GM12878 (cell line): ENCODE results near the gene OXA1L. TPM values are rescaled to one million over a fixed set of nuclear protein-coding genes. Genes with fewer than 3 reads are reported as not detected.

ENCODE experiments used
- ASH2L ChIP-seq: fragments of 300-600, 200-600 bp; sonication (generic); IDR thresholded peaks from 2 replicates; pipeline ENCODE4 v1.6.1; 2017; ENCODE audit warnings: low read depth, mild to moderate bottlenecking, borderline replicate concordance
- BACH1 ChIP-seq: fragments of 450-650 bp; IDR thresholded peaks from 2 replicates; pipeline ENCODE4 v1.6.1; 2017; ENCODE audit warnings: mild to moderate bottlenecking, borderline replicate concordance
- BHLHE40 ChIP-seq, 2 experiments: fragments of 450-650 bp in 1 of 2; IDR thresholded peaks; 2 replicates each; pipeline ENCODE4 v1.6.1; 2011 to 2017; ENCODE audit warnings: low read depth in 2 of 2, borderline replicate concordance in 1 of 2, improper control_type of control experiment in 1 of 2, low read length in 1 of 2, mild to moderate bottlenecking in 1 of 2
- BRCA1 ChIP-seq: IDR thresholded peaks from 2 replicates; pipeline ENCODE4 v1.6.1; 2011; ENCODE audit warnings: low read depth, low read length, improper control_type of control experiment
- DPF2 ChIP-seq: fragments of 450-650 bp; IDR thresholded peaks from 2 replicates; pipeline ENCODE4 v1.6.1; 2017; ENCODE audit warnings: mild to moderate bottlenecking
- LARP7 ChIP-seq: fragments of 450-650 bp; IDR thresholded peaks from 2 replicates; pipeline ENCODE4 v1.6.1; 2017; ENCODE audit warnings: mild to moderate bottlenecking
- MTA3 ChIP-seq: IDR thresholded peaks from 2 replicates; pipeline ENCODE4 v1.6.1; 2012; ENCODE audit warnings: low read length, inconsistent platforms, borderline replicate concordance
- NKRF ChIP-seq: fragments of 450-650 bp; conservative IDR thresholded peaks from 2 replicates; pipeline ENCODE4 v1.6.1; 2017; ENCODE audit warnings: mild to moderate bottlenecking, moderate library complexity
- NR2F1 ChIP-seq: fragments of 450-650 bp; conservative IDR thresholded peaks from 2 replicates; pipeline ENCODE4 v1.6.1; 2017; ENCODE audit warnings: mild to moderate bottlenecking
- PAX8 ChIP-seq: fragments of 450-650 bp; IDR thresholded peaks from 2 replicates; pipeline ENCODE4 v1.6.1; 2017; ENCODE audit warnings: mild to moderate bottlenecking, moderate library complexity
- PBX3 ChIP-seq: IDR thresholded peaks from 2 replicates; pipeline ENCODE4 v1.6.1; 2011; ENCODE audit warnings: mild to moderate bottlenecking, low read depth, low read length, moderate library complexity; ENCODE audit not compliant: insufficient replicate concordance
- PKNOX1 ChIP-seq: fragments of 450-650 bp; IDR thresholded peaks from 2 replicates; pipeline ENCODE4 v1.6.1; 2016; ENCODE audit warnings: mild to moderate bottlenecking
- POLR2A ChIP-seq: IDR thresholded peaks from 2 replicates; pipeline ENCODE4 v1.6.1; 2011; ENCODE audit warnings: low read depth, mild to moderate bottlenecking, low read length
- SKIL ChIP-seq: fragments of 450-650 bp; IDR thresholded peaks from 2 replicates; pipeline ENCODE4 v1.6.1; 2017; ENCODE audit warnings: mild to moderate bottlenecking, low read depth, inconsistent platforms; ENCODE audit not compliant: poor library complexity, severe bottlenecking
- SMAD1 ChIP-seq: fragments of 450-650 bp; IDR thresholded peaks from 2 replicates; pipeline ENCODE4 v1.6.1; 2018; ENCODE audit warnings: mild to moderate bottlenecking, low read depth; ENCODE audit not compliant: partially characterized antibody
- SPI1 ChIP-seq: IDR thresholded peaks from 2 replicates; pipeline ENCODE4 v1.6.1; 2011; ENCODE audit warnings: low read depth, mild to moderate bottlenecking, low read length, moderate library complexity, borderline replicate concordance; ENCODE audit not compliant: insufficient read depth
- SREBF2 ChIP-seq: IDR thresholded peaks from 2 replicates; pipeline ENCODE4 v1.6.1; 2012; ENCODE audit warnings: mild to moderate bottlenecking, low read length
- STAT1 ChIP-seq: fragments of 450-650 bp; conservative IDR thresholded peaks from 2 replicates; pipeline ENCODE4 v1.6.1; 2014; ENCODE audit warnings: antibody characterized with exemption, mild to moderate bottlenecking
- ZBED1 ChIP-seq: IDR thresholded peaks from 2 replicates; pipeline ENCODE4 v1.6.1; 2016; ENCODE audit warnings: borderline replicate concordance
- ZBTB11 ChIP-seq: fragments of 450-650 bp; formaldehyde crosslinking; IDR thresholded peaks from 2 replicates; pipeline ENCODE4 v1.5.0; 2022; ENCODE audit warnings: mild to moderate bottlenecking, missing genetic modification characterization
- ZNF24 ChIP-seq: fragments of 450-650 bp; IDR thresholded peaks from 2 replicates; pipeline ENCODE4 v1.6.1; 2017; ENCODE audit warnings: antibody characterized with exemption, mild to moderate bottlenecking
- ZNF384 ChIP-seq: IDR thresholded peaks from 2 replicates; pipeline ENCODE4 v1.6.1; 2012; ENCODE audit warnings: low read depth, mild to moderate bottlenecking, low read length, improper control_type of control experiment, borderline replicate concordance
- polyA plus RNA-seq, 11 experiments: library from polyadenylated mRNA; depleted of rRNA in 4 of 11; unstranded in 6 of 11; stranded (reverse) in 5 of 11; fragments of >200 nt; fragmentation: Nextera tagmentation in 4 of 11; fragmentation: Illumina TruSeq in 1 of 11; extraction: Ambion mirVana in 4 of 11; extraction: Trizol in 1 of 11; gene quantifications; 1 replicate in 1 of 11; 2 replicates in 10 of 11; pipeline versions ENCODE4 v1.2.1 to v1.2.3, GENCODE V29; 2011 to 2016; ENCODE audit warnings: inconsistent platforms in 2 of 11, missing spikeins in 2 of 11, low read depth in 1 of 11
- total RNA-seq, 4 experiments: library from RNA; depleted of rRNA in 3 of 4; stranded (reverse); fragments of >200 nt in 3 of 4; fragmentation: Illumina TruSeq in 1 of 4; extraction: Trizol in 1 of 4; gene quantifications; 2 replicates each; pipeline versions ENCODE4 v1.2.1 to v1.2.3, GENCODE V29; 2013 to 2021

The OXA1L gene
- total and polyA plus RNA-seq, 10 of the 15 experiments (the other 5 are each of a cell fraction or from before 2014, with no cell fraction given) = 105 to 289 (median 146) TPM

- TF ChIP-seq NR2F1 (peak; percentile 96), ASH2L (no peak), BHLHE40 (IDR thresholded peaks at IDR 0.05; ENCODE audit: borderline replicate concordance in 1 of 2, low read depth in 2 of 2, low read length in 1 of 2) (peak; percentile 53 to 86; a peak in 3 of 4 replicates), LARP7 (no peak), ZNF24 (no peak), ZNF384 (no peak), BACH1 (no peak; the same call in 1 of the 2 replicates), NKRF (0 out of 2 replicates have a peak, but pooled peaks have one; percentile 2), SKIL (peak; percentile 68), STAT1 (no peak), PBX3 (no peak), SPI1 (no peak), SREBF2 (no peak), PKNOX1 (no peak), POLR2A (peak; percentile 67), MTA3 (peak; percentile 68; the same call in 1 of the 2 replicates), ZBTB11 (no peak), BRCA1 (no peak), SMAD1 (no peak), DPF2 (peak; percentile 94), ZBED1 (peak; percentile 71; the same call in 1 of the 2 replicates), PAX8 (no peak)
Observed at GRCh38 chr14:22796087-22796707, 29.7 kb downstream of the OXA1L start (continued).
